ENCODE data around the gene ACOX1. TPM values are rescaled to one million over a fixed set of nuclear protein-coding genes. Genes with fewer than 3 reads are reported as not detected.

The ACOX1 gene
- total RNA-seq, 1 experiment from 2014 or later, result 50.2 TPM

Other genes starting within 250 kb of the ACOX1 start
- gene GALK1, start 214.0 kb downstream of the ACOX1 start, total RNA-seq (2021; ENCODE audit: unreplicated experiment), result 57.8 TPM
- 40.6 TPM for gene UNK, start 194.4 kb downstream of the ACOX1 start, total RNA-seq (2021; ENCODE audit: unreplicated experiment)
- gene UNC13D, start 134.8 kb downstream of the ACOX1 start, total RNA-seq (2021; ENCODE audit: unreplicated experiment), result 20.2 TPM
- 132 TPM for gene WBP2, start 123.8 kb downstream of the ACOX1 start, total RNA-seq (2021; ENCODE audit: unreplicated experiment)
- gene TRIM47, start 100.6 kb downstream of the ACOX1 start, total RNA-seq (2021; ENCODE audit: unreplicated experiment), result 86.7 TPM
- 53.0 TPM for gene TRIM65, start 82.2 kb downstream of the ACOX1 start, total RNA-seq (2021; ENCODE audit: unreplicated experiment)
- 219 TPM for gene MRPL38, start 74.3 kb downstream of the ACOX1 start, total RNA-seq (2021; ENCODE audit: unreplicated experiment)
- gene FBF1, start 38.1 kb downstream of the ACOX1 start, total RNA-seq (2021; ENCODE audit: unreplicated experiment), result 22.8 TPM
- 18.5 TPM for gene TEN1, start 74 bp upstream of the ACOX1 start, total RNA-seq (2021; ENCODE audit: unreplicated experiment)
- gene CDK3, start 21.7 kb upstream of the ACOX1 start, total RNA-seq (2021; ENCODE audit: unreplicated experiment), result 7.1 TPM
- gene EVPL, start 48.1 kb upstream of the ACOX1 start, total RNA-seq (2021; ENCODE audit: unreplicated experiment), result 58.0 TPM
- 152 TPM for gene SRP68, start 93.4 kb upstream of the ACOX1 start, total RNA-seq (2021; ENCODE audit: unreplicated experiment)
- 0.27 TPM for gene GALR2, start 95.6 kb upstream of the ACOX1 start, total RNA-seq (2021; ENCODE audit: unreplicated experiment)
- not detected for gene ZACN, start 100.0 kb upstream of the ACOX1 start, total RNA-seq (2021; ENCODE audit: unreplicated experiment)
- 114 TPM for gene EXOC7, start 124.6 kb upstream of the ACOX1 start, total RNA-seq (2021; ENCODE audit: unreplicated experiment)
- gene FOXJ1, start 162.1 kb upstream of the ACOX1 start, total RNA-seq (2021; ENCODE audit: unreplicated experiment), result 0.61 TPM

All from HCT116 (cell line).